ENCODE results near the gene MYOD1.

MYOD1 gene

GRCh38 chr11:17769218-17769617 is 49.8 kb downstream of the MYOD1 start:
- DNase-seq (ENCODE audit: low spot score) = no peak

DNA sequence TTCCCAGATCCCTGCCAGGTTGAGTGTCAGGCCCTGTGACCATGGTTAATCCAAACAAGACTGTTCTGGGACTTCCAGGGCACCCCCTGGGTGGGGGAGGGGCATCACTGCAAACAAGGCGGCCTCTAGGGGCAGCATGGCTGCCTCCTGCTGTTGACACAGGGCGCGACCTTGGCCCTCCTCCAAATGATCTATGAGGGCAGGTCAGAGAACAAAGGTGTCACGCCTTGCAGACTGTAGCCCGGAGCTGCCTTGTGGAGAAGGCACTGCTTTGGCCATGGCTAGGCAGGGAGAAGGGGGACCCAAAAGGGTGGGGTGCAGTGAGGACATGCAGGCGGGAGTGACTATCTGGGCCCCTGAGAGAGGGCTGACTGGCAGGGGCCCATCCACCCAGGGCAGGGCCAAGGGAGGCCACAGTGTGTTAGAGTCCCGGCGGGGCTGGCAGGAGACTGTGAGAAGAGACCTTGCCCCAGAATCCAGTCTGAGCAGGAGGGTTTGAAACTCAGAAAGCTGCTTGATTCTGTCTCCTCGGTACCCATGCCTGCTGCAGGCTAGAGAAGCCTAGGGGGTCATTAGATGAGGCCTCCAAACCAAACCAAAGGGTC is 50.8 kb downstream of the MYOD1 start:
- DNase-seq (ENCODE audit: low spot score) = no peak

DNA sequence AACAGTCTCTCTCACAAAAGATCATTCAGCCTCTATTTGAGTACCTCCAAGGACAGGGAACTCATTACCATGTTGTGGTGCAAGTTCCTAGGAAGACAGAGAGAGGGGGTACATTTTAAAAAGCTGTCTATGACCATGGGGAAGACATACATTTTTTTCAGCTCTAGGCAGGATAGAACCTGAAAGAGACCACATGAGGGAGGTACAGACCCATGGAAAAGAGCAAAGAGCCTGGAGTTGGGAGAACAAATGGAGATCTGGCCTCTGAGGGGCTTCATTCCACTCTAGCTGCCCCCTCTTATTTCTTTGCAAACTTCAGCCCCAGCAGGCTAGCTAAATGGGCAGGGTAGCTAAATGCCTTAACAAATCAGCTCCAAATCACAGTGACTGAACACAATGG is 51.5 kb downstream of the MYOD1 start:
- DNase-seq (ENCODE audit: low spot score) = no peak

- no peak for DNase-seq (ENCODE audit: low spot score)
These were observed 52.0 kb downstream of the MYOD1 start for GRCh38 chr11:17771415-17771814.
